GM06990 (cell line): ENCODE results near the gene KRT6B.
"Not testable (repeated sequence)": the region's sequence is repeated elsewhere in the genome, so short reads cannot be mapped to it uniquely, and the experiment has no call there.

ENCODE experiments used
- DNase-seq: peaks from one replicate; pipeline ENCODE4 v3.0.0-alpha.2; 2011; ENCODE audit not compliant: insufficient read length; ENCODE audit errors: extremely low read depth
- H3K27me3 ChIP-seq: replicated peaks from 2 replicates; pipeline ENCODE4 v1.6.0; 2011; ENCODE audit warnings: low read length; ENCODE audit not compliant: control insufficient read depth, insufficient read depth
- H3K36me3 ChIP-seq: 2 replicates; pipeline ENCODE4 v1.5.1; 2011; ENCODE audit warnings: low read length; ENCODE audit not compliant: control insufficient read depth, insufficient read depth
- H3K4me3 ChIP-seq: replicated peaks from 2 replicates; pipeline ENCODE4 v1.5.1; 2011; ENCODE audit warnings: low read depth, mild to moderate bottlenecking, control low read depth, low read length
- CTCF ChIP-seq: IDR thresholded peaks from 2 replicates; pipeline ENCODE4 v1.5.1; 2011; ENCODE audit warnings: low read length, control low read depth, mild to moderate bottlenecking, inconsistent platforms; ENCODE audit not compliant: insufficient read depth, poor library complexity, severe bottlenecking

Gene KRT6B

GRCh38 chr12:52452101-52452500 lies at the start of gene KRT6B:
KRT6B (minus strand) TSS chr12:52452146; CDS start chr12:52452078, 68 bp downstream.
- TF ChIP-seq CTCF = no peak
- Histone ChIP-seq H3K27me3 (peaks cover 3% of the 10 kb centered on the region), H3K4me3 (no peak within 1 kb of the TSS), H3K36me3 (no peaks in the 10 kb centered on the region)
- no peak for DNase-seq

- Histone ChIP-seq H3K36me3 (no peaks in the 10 kb centered on the region), H3K4me3 (no peak overlapping the region), H3K27me3 (peaks cover 2% of the 10 kb centered on the region; the same call in 1 of the 2 replicates)
- no peak for DNase-seq
- no peak for TF ChIP-seq CTCF
These were observed 49.5 kb upstream of the KRT6B start for GRCh38 chr12:52501490-52501889.

GRCh38 chr12:52500574-52500973 lies 48.6 kb upstream of the KRT6B start:
- not testable (repeated sequence) for DNase-seq, H3K36me3 ChIP-seq, H3K27me3 ChIP-seq, H3K4me3 ChIP-seq

GRCh38 chr12:52499806-52500560 lies 48.0 kb upstream of the KRT6B start:
- H3K27me3 ChIP-seq = peaks cover 2% of the 10 kb centered on the region; the same call in 1 of the 2 replicates
- H3K4me3 ChIP-seq = no peak overlapping the region
- DNase-seq = no peak

GRCh38 chr12:52498946-52499345 lies 47.0 kb upstream of the KRT6B start:
- DNase-seq = no peak
- Histone ChIP-seq H3K27me3 (peaks cover 2% of the 10 kb centered on the region), H3K36me3 (no peaks in the 10 kb centered on the region), H3K4me3 (no peak overlapping the region)
- no peak for TF ChIP-seq CTCF

More at GRCh38 chr12:52499806-52500560, 48.0 kb upstream of the KRT6B start:
- H3K36me3 ChIP-seq = no peaks in the 10 kb centered on the region
- TF ChIP-seq CTCF = no peak

GRCh38 chr12:52497975-52498374 lies 46.0 kb upstream of the KRT6B start:
- Histone ChIP-seq H3K4me3 (no peak overlapping the region), H3K27me3 (peaks cover 2% of the 10 kb centered on the region), H3K36me3 (no peaks in the 10 kb centered on the region)
- no peak for TF ChIP-seq CTCF
- no peak for DNase-seq
